A549 (cell line): ENCODE results near the gene ODAD2.

Experiments used
- BHLHE40 ChIP-seq: IDR thresholded peaks from 2 replicates; pipeline ENCODE4 v1.6.1; 2012; ENCODE audit warnings: low read depth, low read length, inconsistent platforms
- EP300 ChIP-seq, 2 experiments: fragments of >200 bp; sonication (Bioruptor Twin); formaldehyde crosslinking; IDR thresholded peaks; 2 replicates in 1 of 2; 3 replicates in 1 of 2; pipeline ENCODE4 v1.6.1; 2016 to 2017
- PHF8 ChIP-seq: fragments of 200-600 bp; sonication (generic); IDR thresholded peaks from 2 replicates; pipeline ENCODE4 v1.6.1; 2016; ENCODE audit warnings: low read depth, mild to moderate bottlenecking, antibody characterized with exemption, moderate library complexity, borderline replicate concordance
- POLR2A ChIP-seq: IDR thresholded peaks from 2 replicates; pipeline ENCODE4 v1.6.1; 2012; ENCODE audit warnings: mild to moderate bottlenecking, low read length
- RAD21 ChIP-seq, 2 experiments: fragments of >200 bp in 1 of 2; sonication (Bioruptor Twin) in 1 of 2; formaldehyde crosslinking in 1 of 2; IDR thresholded peaks in 1 of 2; conservative IDR thresholded peaks in 1 of 2; 2 replicates in 1 of 2; 3 replicates in 1 of 2; pipeline ENCODE4 v1.6.1; 2012 to 2018; ENCODE audit warnings: inconsistent platforms in 1 of 2
- RFX5 ChIP-seq: fragments of 450-650 bp; IDR thresholded peaks from 2 replicates; pipeline ENCODE4 v1.7.1; 2014; ENCODE audit warnings: antibody characterized with exemption, mild to moderate bottlenecking, moderate library complexity
- ZFP36 ChIP-seq: fragments of 450-650 bp; IDR thresholded peaks from 2 replicates; pipeline ENCODE4 v1.6.1; 2014; ENCODE audit warnings: borderline replicate concordance; ENCODE audit not compliant: partially characterized antibody
- TF ChIP-seq, protein P1 (sequence below): fragments of >200 bp; sonication (Bioruptor Twin); formaldehyde crosslinking; IDR thresholded peaks from 3 replicates; pipeline ENCODE4 v1.5.1; 2016
- TF ChIP-seq, protein P2 (sequence below): IDR thresholded peaks from 2 replicates; pipeline ENCODE4 v1.6.1; 2012
- TF ChIP-seq, protein P3 (sequence below): fragments of 200-600 bp; sonication (generic); IDR thresholded peaks from 2 replicates; pipeline ENCODE4 v1.6.1; 2016; ENCODE audit warnings: antibody characterized with exemption, mild to moderate bottlenecking, moderate library complexity

DNA sequence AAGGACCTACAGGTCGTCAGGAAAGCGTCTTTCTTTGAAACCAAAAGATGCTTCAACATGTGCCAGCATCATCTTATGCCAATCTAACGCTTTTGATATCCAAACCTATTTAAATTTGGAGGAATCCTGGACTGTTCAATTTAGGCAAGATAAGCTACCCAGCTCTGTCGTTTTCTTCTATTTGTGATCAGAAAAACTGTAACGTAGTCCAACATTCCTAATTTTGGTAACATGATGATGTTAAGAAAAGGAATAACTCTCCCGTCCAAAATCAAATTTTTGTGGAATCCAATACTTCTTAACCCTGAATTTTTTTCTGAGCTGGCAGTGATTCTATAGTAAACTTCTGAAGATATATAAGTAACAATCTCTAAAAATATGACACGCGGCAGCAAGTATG is 160.0 kb downstream of the ODAD2 start:
- TF ChIP-seq RAD21 (conservative IDR thresholded peaks at IDR 0.05 in 1 of 2, IDR thresholded peaks at IDR 0.05 in 1 of 2): no peak
- TF ChIP-seq EP300 (IDR thresholded peaks at IDR 0.05): no peak
- TF ChIP-seq POLR2A: no peak
- TF ChIP-seq, protein P1, sequence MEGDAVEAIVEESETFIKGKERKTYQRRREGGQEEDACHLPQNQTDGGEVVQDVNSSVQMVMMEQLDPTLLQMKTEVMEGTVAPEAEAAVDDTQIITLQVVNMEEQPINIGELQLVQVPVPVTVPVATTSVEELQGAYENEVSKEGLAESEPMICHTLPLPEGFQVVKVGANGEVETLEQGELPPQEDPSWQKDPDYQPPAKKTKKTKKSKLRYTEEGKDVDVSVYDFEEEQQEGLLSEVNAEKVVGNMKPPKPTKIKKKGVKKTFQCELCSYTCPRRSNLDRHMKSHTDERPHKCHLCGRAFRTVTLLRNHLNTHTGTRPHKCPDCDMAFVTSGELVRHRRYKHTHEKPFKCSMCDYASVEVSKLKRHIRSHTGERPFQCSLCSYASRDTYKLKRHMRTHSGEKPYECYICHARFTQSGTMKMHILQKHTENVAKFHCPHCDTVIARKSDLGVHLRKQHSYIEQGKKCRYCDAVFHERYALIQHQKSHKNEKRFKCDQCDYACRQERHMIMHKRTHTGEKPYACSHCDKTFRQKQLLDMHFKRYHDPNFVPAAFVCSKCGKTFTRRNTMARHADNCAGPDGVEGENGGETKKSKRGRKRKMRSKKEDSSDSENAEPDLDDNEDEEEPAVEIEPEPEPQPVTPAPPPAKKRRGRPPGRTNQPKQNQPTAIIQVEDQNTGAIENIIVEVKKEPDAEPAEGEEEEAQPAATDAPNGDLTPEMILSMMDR: no peak
- no peak for TF ChIP-seq ZFP36
- no peak for TF ChIP-seq PHF8
- no peak for TF ChIP-seq BHLHE40
- no peak for TF ChIP-seq RFX5
- TF ChIP-seq, protein P2, sequence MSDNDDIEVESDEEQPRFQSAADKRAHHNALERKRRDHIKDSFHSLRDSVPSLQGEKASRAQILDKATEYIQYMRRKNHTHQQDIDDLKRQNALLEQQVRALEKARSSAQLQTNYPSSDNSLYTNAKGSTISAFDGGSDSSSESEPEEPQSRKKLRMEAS: no peak
- TF ChIP-seq, protein P3, sequence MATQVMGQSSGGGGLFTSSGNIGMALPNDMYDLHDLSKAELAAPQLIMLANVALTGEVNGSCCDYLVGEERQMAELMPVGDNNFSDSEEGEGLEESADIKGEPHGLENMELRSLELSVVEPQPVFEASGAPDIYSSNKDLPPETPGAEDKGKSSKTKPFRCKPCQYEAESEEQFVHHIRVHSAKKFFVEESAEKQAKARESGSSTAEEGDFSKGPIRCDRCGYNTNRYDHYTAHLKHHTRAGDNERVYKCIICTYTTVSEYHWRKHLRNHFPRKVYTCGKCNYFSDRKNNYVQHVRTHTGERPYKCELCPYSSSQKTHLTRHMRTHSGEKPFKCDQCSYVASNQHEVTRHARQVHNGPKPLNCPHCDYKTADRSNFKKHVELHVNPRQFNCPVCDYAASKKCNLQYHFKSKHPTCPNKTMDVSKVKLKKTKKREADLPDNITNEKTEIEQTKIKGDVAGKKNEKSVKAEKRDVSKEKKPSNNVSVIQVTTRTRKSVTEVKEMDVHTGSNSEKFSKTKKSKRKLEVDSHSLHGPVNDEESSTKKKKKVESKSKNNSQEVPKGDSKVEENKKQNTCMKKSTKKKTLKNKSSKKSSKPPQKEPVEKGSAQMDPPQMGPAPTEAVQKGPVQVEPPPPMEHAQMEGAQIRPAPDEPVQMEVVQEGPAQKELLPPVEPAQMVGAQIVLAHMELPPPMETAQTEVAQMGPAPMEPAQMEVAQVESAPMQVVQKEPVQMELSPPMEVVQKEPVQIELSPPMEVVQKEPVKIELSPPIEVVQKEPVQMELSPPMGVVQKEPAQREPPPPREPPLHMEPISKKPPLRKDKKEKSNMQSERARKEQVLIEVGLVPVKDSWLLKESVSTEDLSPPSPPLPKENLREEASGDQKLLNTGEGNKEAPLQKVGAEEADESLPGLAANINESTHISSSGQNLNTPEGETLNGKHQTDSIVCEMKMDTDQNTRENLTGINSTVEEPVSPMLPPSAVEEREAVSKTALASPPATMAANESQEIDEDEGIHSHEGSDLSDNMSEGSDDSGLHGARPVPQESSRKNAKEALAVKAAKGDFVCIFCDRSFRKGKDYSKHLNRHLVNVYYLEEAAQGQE: no peak
